ENCODE results near the gene RAD51B.

DNA sequence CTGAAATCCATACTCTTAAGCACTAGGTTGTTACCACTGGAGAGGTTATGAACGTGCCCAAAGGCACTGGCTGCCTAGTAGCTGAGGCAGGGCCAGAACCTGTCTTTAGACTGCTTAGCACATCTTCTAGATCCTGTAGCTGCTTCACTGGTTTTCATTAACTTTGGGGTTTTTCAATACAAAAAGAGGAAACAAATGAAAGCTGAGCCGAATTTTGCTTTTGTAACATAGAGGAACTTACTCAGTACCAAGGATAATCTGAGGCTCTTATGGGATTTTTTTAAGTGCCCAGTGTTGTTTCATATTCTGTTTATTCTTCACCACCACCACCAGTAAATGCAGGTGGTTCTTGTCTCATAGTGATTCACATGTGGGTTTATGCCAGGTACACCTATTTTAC, 396.1 kb downstream of the RAD51B start:
- no peak for TF ChIP-seq POLR2A (IDR thresholded peaks at IDR 0.05; ENCODE audit: low read depth, low read length)
- no peak for TF ChIP-seq POLR2AphosphoS5 (IDR thresholded peaks at IDR 0.05; ENCODE audit: low read depth, low read length)
- TF ChIP-seq TAF1 (IDR thresholded peaks at IDR 0.05; ENCODE audit: borderline replicate concordance, low read depth, low read length) = no peak

All from GM12892 (cell line).